Lower leg skin (tissue), 4 donors: ENCODE results near the gene SIX5. TPM values are rescaled to one million over a fixed set of nuclear protein-coding genes. Genes with fewer than 3 reads are reported as not detected.

Experiments
- DNase-seq, 2 donors: peaks; one replicate each; pipeline ENCODE4 v3.0.0-alpha.2; 2019; ENCODE audit warnings: low spot score in 2 of 2
- H3K4me3 ChIP-seq: fragments of 200-600 bp; sonication (generic); 2 replicates; pipeline ENCODE4 v1.5.1; 2017; ENCODE audit warnings: mild to moderate bottlenecking, low read depth; ENCODE audit not compliant: poor library complexity, severe bottlenecking
- POLR2A ChIP-seq, 2 donors: fragments of 450-650 bp; IDR thresholded peaks; one replicate each; pipeline ENCODE4 v1.6.1; 2016 to 2017; ENCODE audit warnings: antibody characterized with exemption in 2 of 2, mild to moderate bottlenecking in 1 of 2, moderate library complexity in 1 of 2
- WGBS, 2 donors: methylation state at CpG; one replicate each; pipeline ENCODE4 v1.1.5; 2018; 5-methylcytosine and 5-hydroxymethylcytosine counted together
- intact Hi-C: fragments of 100-400 bp; cut with DNase I; formaldehyde crosslinking; loops from one replicate; pipeline ENCODE4 v1.15.0; 2023; ENCODE audit warnings: low total_unique reads
- total RNA-seq, 4 donors: library from RNA; depleted of rRNA; stranded (reverse); fragments of >200 nt; gene quantifications; one replicate each; pipeline ENCODE4 v1.1.0, GENCODE V29; 2016
- TF ChIP-seq, protein P1 (sequence below), 3 donors: fragments of 450-650 bp; IDR thresholded peaks; one replicate each; pipeline ENCODE4 v1.5.1; 2016; ENCODE audit warnings: antibody characterized with exemption in 3 of 3, mild to moderate bottlenecking in 3 of 3, moderate library complexity in 2 of 3

SIX5 gene
- total RNA-seq, 4 donors from 2014 or later: 12.6 to 17.3 (median 13.8) TPM

DNA sequence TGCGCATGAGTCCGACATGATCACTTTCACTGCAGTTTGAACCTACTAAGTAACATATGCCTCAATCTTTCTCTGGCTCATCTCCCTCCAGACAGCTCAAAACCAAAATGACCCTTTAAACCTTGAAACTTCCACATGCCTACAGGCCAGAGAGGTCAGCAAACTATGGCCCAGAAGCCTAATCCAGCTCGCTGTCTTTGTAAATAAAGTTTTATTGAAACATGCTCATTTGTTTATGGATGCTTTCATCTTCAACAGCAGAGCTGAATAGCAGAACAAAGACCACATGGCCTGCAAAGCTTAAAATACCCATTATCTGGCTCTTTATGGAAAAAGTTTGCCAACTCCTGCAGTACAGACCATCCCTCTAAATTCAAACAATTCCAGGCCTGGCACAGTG is 53.9 kb downstream of the SIX5 start:
- no peak overlapping the region for H3K4me3 ChIP-seq
- intact Hi-C loops: no loop called here
- TF ChIP-seq, protein P1, sequence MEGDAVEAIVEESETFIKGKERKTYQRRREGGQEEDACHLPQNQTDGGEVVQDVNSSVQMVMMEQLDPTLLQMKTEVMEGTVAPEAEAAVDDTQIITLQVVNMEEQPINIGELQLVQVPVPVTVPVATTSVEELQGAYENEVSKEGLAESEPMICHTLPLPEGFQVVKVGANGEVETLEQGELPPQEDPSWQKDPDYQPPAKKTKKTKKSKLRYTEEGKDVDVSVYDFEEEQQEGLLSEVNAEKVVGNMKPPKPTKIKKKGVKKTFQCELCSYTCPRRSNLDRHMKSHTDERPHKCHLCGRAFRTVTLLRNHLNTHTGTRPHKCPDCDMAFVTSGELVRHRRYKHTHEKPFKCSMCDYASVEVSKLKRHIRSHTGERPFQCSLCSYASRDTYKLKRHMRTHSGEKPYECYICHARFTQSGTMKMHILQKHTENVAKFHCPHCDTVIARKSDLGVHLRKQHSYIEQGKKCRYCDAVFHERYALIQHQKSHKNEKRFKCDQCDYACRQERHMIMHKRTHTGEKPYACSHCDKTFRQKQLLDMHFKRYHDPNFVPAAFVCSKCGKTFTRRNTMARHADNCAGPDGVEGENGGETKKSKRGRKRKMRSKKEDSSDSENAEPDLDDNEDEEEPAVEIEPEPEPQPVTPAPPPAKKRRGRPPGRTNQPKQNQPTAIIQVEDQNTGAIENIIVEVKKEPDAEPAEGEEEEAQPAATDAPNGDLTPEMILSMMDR (IDR thresholded peaks at IDR 0.05): no peak
- no peak for TF ChIP-seq POLR2A (IDR thresholded peaks at IDR 0.05)
- 92 to 94% methylated on average over 3 of the region's 3 CpGs for WGBS, 2 donors
- no peak for DNase-seq

Other genes starting within 250 kb of the SIX5 start
- gene OPA3, start 184.4 kb downstream of the SIX5 start, total RNA-seq: 10 to 100 TPM in 3 of 4 donors, 1 to 10 TPM in 1; 4.4 to 15.7 (median 12.7) TPM
- gene GPR4, start 167.0 kb downstream of the SIX5 start, total RNA-seq: 1 to 10 TPM in 1 of 4 donors, under 1 TPM in 3; 0.34 to 1.0 (median 0.70) TPM
- 100 to 1,000 TPM in 1 of 4 donors, 10 to 100 TPM in 3; 85.6 to 101 (median 89.4) TPM for gene EML2, start 129.9 kb downstream of the SIX5 start, total RNA-seq
- 1 to 10 TPM; 1.4 to 3.9 (median 2.0) TPM for gene GIPR, start 101.0 kb downstream of the SIX5 start, total RNA-seq
- gene SNRPD2, start 77.3 kb downstream of the SIX5 start, total RNA-seq: 100 to 1,000 TPM; 144 to 223 (median 161) TPM
- gene QPCTL, start 76.6 kb downstream of the SIX5 start, total RNA-seq: 1 to 10 TPM; 3.4 to 8.7 (median 6.8) TPM
- gene FBXO46, start 38.4 kb downstream of the SIX5 start, total RNA-seq: 10 to 100 TPM; 22.0 to 26.7 (median 25.4) TPM
- gene MEIOSIN, start 35.8 kb downstream of the SIX5 start, total RNA-seq: not detected
- 10 to 100 TPM in 3 of 4 donors, 1 to 10 TPM in 1; 8.8 to 20.2 (median 13.8) TPM for gene DMPK, start 13.2 kb upstream of the SIX5 start, total RNA-seq
- 10 to 100 TPM; 20.0 to 31.0 (median 28.0) TPM for gene DMWD, start 23.6 kb upstream of the SIX5 start, total RNA-seq
- not detected for gene RSPH6A, start 46.1 kb upstream of the SIX5 start, total RNA-seq
- 10 to 100 TPM; 30.3 to 62.8 (median 46.6) TPM for gene SYMPK, start 93.9 kb upstream of the SIX5 start, total RNA-seq
- gene FOXA3, start 95.1 kb upstream of the SIX5 start, total RNA-seq: under 1 TPM in 1 of 4 donors, not detected in 3; 0.12 TPM
- gene IRF2BP1, start 116.9 kb upstream of the SIX5 start, total RNA-seq: 10 to 100 TPM; 38.9 to 44.0 (median 42.8) TPM
- gene MYPOP, start 133.4 kb upstream of the SIX5 start, total RNA-seq: 1 to 10 TPM; 2.0 to 8.0 (median 7.2) TPM
- gene NANOS2, start 145.5 kb upstream of the SIX5 start, total RNA-seq: not detected
- gene NOVA2, start 204.6 kb upstream of the SIX5 start, total RNA-seq: under 1 TPM; 0.25 to 0.91 (median 0.66) TPM
- 10 to 100 TPM in 2 of 4 donors, 1 to 10 TPM in 2; 7.2 to 14.4 (median 10.4) TPM for gene CCDC61, start 226.2 kb upstream of the SIX5 start, total RNA-seq